Heart left ventricle (tissue), 16 donors: ENCODE data around the gene ANGPTL2. TPM values are rescaled to one million over a fixed set of nuclear protein-coding genes. Genes with fewer than 3 reads are reported as not detected.

Experiments used
- ATAC-seq, 4 donors: fragments of 200-7000 bp; cut with Tn5 transposase; one replicate each; pipeline ENCODE4 v1.9.1; 2020 to 2022; ENCODE audit warnings: moderate library complexity in 4 of 4, mild to moderate bottlenecking in 3 of 4, moderate number of reproducible peaks in 1 of 4
- DNase-seq, 5 donors: peaks; one replicate each; pipeline ENCODE4 v3.0.0-alpha.2; 2020
- H3K27ac ChIP-seq, 12 donors: fragments of 200-600 bp; sonication (generic) in 4 of 12; one replicate each; pipeline versions ENCODE4 v1.5.0 to v1.8.0; 2016 to 2022; ENCODE audit warnings: mild to moderate bottlenecking in 2 of 12
- H3K27me3 ChIP-seq, 9 donors: fragments of 200-600 bp; sonication (generic) in 2 of 9; one replicate each; pipeline versions ENCODE4 v1.5.1 to v1.8.0; 2016 to 2022; ENCODE audit warnings: mild to moderate bottlenecking in 3 of 9
- H3K36me3 ChIP-seq, 9 donors: fragments of 200-600 bp; sonication (generic) in 2 of 9; one replicate each; pipeline versions ENCODE4 v1.5.0 to v1.8.0; 2018 to 2022; ENCODE audit warnings: mild to moderate bottlenecking in 2 of 9
- H3K4me1 ChIP-seq, 12 donors: fragments of 200-600 bp; sonication (generic) in 4 of 12; one replicate each; pipeline versions ENCODE4 v1.5.0 to v1.8.0; 2016 to 2022; ENCODE audit warnings: mild to moderate bottlenecking in 3 of 12
- H3K4me3 ChIP-seq, 12 donors: fragments of 200-600 bp; sonication (generic) in 4 of 12; one replicate each; pipeline versions ENCODE4 v1.5.0 to v1.8.0; 2017 to 2022; ENCODE audit warnings: mild to moderate bottlenecking in 9 of 12, moderate library complexity in 4 of 12
- H3K9me3 ChIP-seq, 12 donors: fragments of 200-600 bp; sonication (generic) in 4 of 12; one replicate each; pipeline versions ENCODE4 v1.5.0 to v1.8.0; 2016 to 2022; ENCODE audit warnings: mild to moderate bottlenecking in 1 of 12
- POLR2A ChIP-seq, 2 donors: fragments of 450-650 bp; IDR thresholded peaks; one replicate each; pipeline ENCODE4 v1.6.1; 2017; ENCODE audit warnings: antibody characterized with exemption in 2 of 2, mild to moderate bottlenecking in 2 of 2, moderate library complexity in 2 of 2
- WGBS, 4 donors: extraction: QIAGEN DNeasy Blood & Tissue Kit in 2 of 4; methylation state at CpG; one replicate each; pipeline versions ENCODE4 v1.1.5 to v1.1.7; 2013 to 2018; 5-methylcytosine and 5-hydroxymethylcytosine counted together
- intact Hi-C, 10 donors: fragments of 100-400 bp; cut with DNase I; formaldehyde crosslinking; loops; one replicate each; pipeline versions ENCODE4 v1.11.1 to v1.14.2; 2022
- polyA plus RNA-seq, 2 donors: library from polyadenylated mRNA; stranded (reverse); fragments of 200-250 nt; gene quantifications; one replicate each; pipeline ENCODE4 v1.2.3, GENCODE V29; 2013
- total RNA-seq, 9 donors: library from RNA; depleted of rRNA in 2 of 9; stranded (reverse); fragments of >200 nt in 2 of 9; fragmentation: NEBNext Ultra II Directional in 3 of 9; extraction: Animal tissue kit (Norgen Biotek cat#: 25700) in 3 of 9; gene quantifications; one replicate each; pipeline versions ENCODE4 v1.1.0 to v1.2.4, GENCODE V29; 2016 to 2023
- TF ChIP-seq, protein P1 (sequence below), 12 donors: fragments of 200-600 bp; sonication (generic) in 4 of 12; IDR thresholded peaks; one replicate each; pipeline versions ENCODE4 v1.5.0 to v1.8.0; 2018 to 2022; ENCODE audit warnings: antibody characterized with exemption in 12 of 12, mild to moderate bottlenecking in 5 of 12
- donor health status: ischemic (EF 13 %, LVEDD 7.1; RV severe dilation, severe dysfunction).
- donor health status: healthy with polysubstance abuse.
- donor health status: DM: no; HTN: yes; CAD: no.
- donor health status: DM: no; HTN: no; CAD: no.
- donor health status: ischemic (EF 25% LVEDD 6.9; RV normal size, moderate dysfunction).
- donor health status: ischemic (EF 25% LVEDD 5.7; RV mildly dilated, moderate dysfunction).
- donor health status: healthy.
- donor health status: DM: yes; HTN: yes; CAD: no.
- donor health status: ischemic (EF 35%, LVEDD 5.7; RV mildly dilated, moderate dysfunction).
- donor health status: nonischemic (EF 11% LVEDD 7.7; RV severe dilation, severe dysfunction).
- donor health status: DM: yes; HTN: yes; CAD: no.
- donor health status: PGD.
- donor health status: ischemic (EF 29% LVEDD 5.4; RV normal size, mild dysfunction).
- donor health status: nonischemic (EF 23%, LVEDD 6.1; RV moderate dilation, normal function).

The ANGPTL2 gene
- total and polyA plus RNA-seq, 11 donors = 17.0 to 92.5 (median 45.8) TPM

GRCh38 chr9:127133739-127134167 lies 11.3 kb upstream of the ANGPTL2 start:
- intact Hi-C loops = loop anchor here in 1 of 10 donors (5.0 kb wide), 1 partner anchor 49 kb away; no protein-coding TSS in a partner anchor
- peak; percentile 73 to 78 (median 76) for DNase-seq

GRCh38 chr9:127132921-127133647 lies 10.6 kb upstream of the ANGPTL2 start:
- H3K4me1 ChIP-seq = peaks cover 0 to 91% (median 58%) of the 10 kb centered on the region in 12 donors
- H3K4me3 ChIP-seq = no peak overlapping the region
- peak in 3 of 4 donors; percentile 8 to 14 (median 12) for ATAC-seq
- H3K27ac ChIP-seq = peak overlapping the region; percentile 80 to 96 (median 86)
- H3K27me3 ChIP-seq = no peaks in the 10 kb centered on the region
- intact Hi-C loops = loop anchor here in 1 of 10 donors (5.0 kb wide), 1 partner anchor 49 kb away; no protein-coding TSS in a partner anchor
- H3K36me3 ChIP-seq = no peaks in the 10 kb centered on the region
- WGBS, 4 donors = 65 to 72% (median 68%) methylated on average over 13 to 15 of the region's 15 CpGs
- H3K9me3 ChIP-seq = no peaks in the 10 kb centered on the region
- DNase-seq = peak in 1 of 5 donors; percentile 28
- TF ChIP-seq, protein P1, sequence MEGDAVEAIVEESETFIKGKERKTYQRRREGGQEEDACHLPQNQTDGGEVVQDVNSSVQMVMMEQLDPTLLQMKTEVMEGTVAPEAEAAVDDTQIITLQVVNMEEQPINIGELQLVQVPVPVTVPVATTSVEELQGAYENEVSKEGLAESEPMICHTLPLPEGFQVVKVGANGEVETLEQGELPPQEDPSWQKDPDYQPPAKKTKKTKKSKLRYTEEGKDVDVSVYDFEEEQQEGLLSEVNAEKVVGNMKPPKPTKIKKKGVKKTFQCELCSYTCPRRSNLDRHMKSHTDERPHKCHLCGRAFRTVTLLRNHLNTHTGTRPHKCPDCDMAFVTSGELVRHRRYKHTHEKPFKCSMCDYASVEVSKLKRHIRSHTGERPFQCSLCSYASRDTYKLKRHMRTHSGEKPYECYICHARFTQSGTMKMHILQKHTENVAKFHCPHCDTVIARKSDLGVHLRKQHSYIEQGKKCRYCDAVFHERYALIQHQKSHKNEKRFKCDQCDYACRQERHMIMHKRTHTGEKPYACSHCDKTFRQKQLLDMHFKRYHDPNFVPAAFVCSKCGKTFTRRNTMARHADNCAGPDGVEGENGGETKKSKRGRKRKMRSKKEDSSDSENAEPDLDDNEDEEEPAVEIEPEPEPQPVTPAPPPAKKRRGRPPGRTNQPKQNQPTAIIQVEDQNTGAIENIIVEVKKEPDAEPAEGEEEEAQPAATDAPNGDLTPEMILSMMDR (IDR thresholded peaks at IDR 0.05) = no peak
- no peak for TF ChIP-seq POLR2A (IDR thresholded peaks at IDR 0.05)

More at GRCh38 chr9:127133739-127134167, 11.3 kb upstream of the ANGPTL2 start:
- WGBS, 4 donors = 28 to 41% (median 33%) methylated on average over 12 to 13 of the region's 13 CpGs
- Histone ChIP-seq H3K4me1 (peaks cover 0 to 85% (median 54%) of the 10 kb centered on the region in 12 donors), H3K27me3 (no peaks in the 10 kb centered on the region), H3K27ac (peak overlapping the region; percentile 80 to 96 (median 86)), H3K9me3 (no peaks in the 10 kb centered on the region), H3K4me3 (no peak overlapping the region), H3K36me3 (no peaks in the 10 kb centered on the region)
- peak in 1 of 2 donors; percentile 24 for TF ChIP-seq POLR2A (IDR thresholded peaks at IDR 0.05)
- TF ChIP-seq, protein P1 (IDR thresholded peaks at IDR 0.05) = no peak
- ATAC-seq = peak; percentile 48 to 74 (median 57)

GRCh38 chr9:127132375-127132774 lies 9.9 kb upstream of the ANGPTL2 start:
- no peak for ATAC-seq
- H3K4me1 ChIP-seq = peaks cover 0 to 87% (median 59%) of the 10 kb centered on the region in 12 donors
- peak in 1 of 5 donors; percentile 17 for DNase-seq
- no peak overlapping the region for H3K4me3 ChIP-seq
- H3K27me3 ChIP-seq = no peaks in the 10 kb centered on the region
- H3K9me3 ChIP-seq = no peaks in the 10 kb centered on the region
- no peaks in the 10 kb centered on the region for H3K36me3 ChIP-seq
- H3K27ac ChIP-seq = peak overlapping the region in 11 of 12 donors; percentile 74 to 96 (median 89)
- intact Hi-C loops = loop anchor here in 1 of 10 donors (5.0 kb wide), 1 partner anchor 50 kb away; no protein-coding TSS in a partner anchor
- TF ChIP-seq POLR2A (IDR thresholded peaks at IDR 0.05) = no peak
- TF ChIP-seq, protein P1 (IDR thresholded peaks at IDR 0.05) = no peak
- WGBS, 4 donors = 91 to 100% (median 97%) methylated on average over 4 of the region's 4 CpGs

DNA sequence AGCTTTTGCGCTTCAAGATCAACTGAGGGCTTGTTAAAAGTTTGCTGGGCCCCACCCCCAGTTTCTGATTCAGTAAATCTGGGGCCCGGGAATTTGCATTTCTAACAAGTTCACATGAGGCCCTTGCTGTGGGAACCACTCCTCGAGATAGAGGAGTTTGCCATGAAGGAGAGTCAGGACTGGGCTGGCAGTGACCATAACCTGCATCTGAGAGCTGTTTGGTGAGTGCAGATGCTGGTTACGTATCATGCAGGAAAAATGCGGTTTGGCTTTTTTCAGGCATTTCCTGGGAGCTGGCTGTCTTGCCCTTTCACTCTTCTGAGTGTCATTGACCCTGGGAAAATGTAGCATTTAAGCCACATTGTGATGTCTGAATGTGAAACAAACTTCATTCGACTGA lies 9.4 kb upstream of the ANGPTL2 start:
- TF ChIP-seq POLR2A (IDR thresholded peaks at IDR 0.05) = no peak
- TF ChIP-seq, protein P1 (IDR thresholded peaks at IDR 0.05) = no peak
- no peaks in the 10 kb centered on the region for H3K27me3 ChIP-seq
- intact Hi-C loops = loop anchor here in 1 of 10 donors (5.0 kb wide), 1 partner anchor 50 kb away; no protein-coding TSS in a partner anchor
- DNase-seq (peak in 1 of 5 donors; percentile 15), ATAC-seq (no peak)
- H3K4me3 ChIP-seq = no peak overlapping the region
- H3K4me1 ChIP-seq = peaks cover 0 to 82% (median 61%) of the 10 kb centered on the region in 12 donors
- H3K36me3 ChIP-seq = no peaks in the 10 kb centered on the region
- 77 to 92% (median 84%) methylated on average over 6 of the region's 6 CpGs for WGBS, 4 donors
- peak overlapping the region in 10 of 12 donors; percentile 51 to 96 (median 83) for H3K27ac ChIP-seq
- no peaks in the 10 kb centered on the region for H3K9me3 ChIP-seq
